ENCODE measurements around the gene STYX. TPM values are rescaled to one million over a fixed set of nuclear protein-coding genes. Genes with fewer than 3 reads are reported as not detected.

Gene STYX
- total and polyA plus RNA-seq, 10 of the 15 experiments (the other 5 are each of a cell fraction or from before 2014, with no cell fraction given), result 5.0 to 15.3 (median 9.5) TPM

GRCh38 chr14:52700701-52701172, 29.2 kb upstream of the STYX start:
- in situ Hi-C loops (cut with MboI), result no loop called here
- Histone ChIP-seq H3K27me3 (replicated peaks in 1 of 2; ENCODE audit: control insufficient read depth in 2 of 2, insufficient read depth in 2 of 2, low read length in 1 of 2) (no peaks in the 10 kb centered on the region), H3K9me3 (replicated peaks; ENCODE audit: control insufficient read depth, insufficient read depth, low read length) (no peaks in the 10 kb centered on the region), H3K27ac (ENCODE audit: control insufficient read depth, insufficient read depth) (peak overlapping the region; percentile 56; the same call in 1 of the 2 replicates), H4K20me1 (ENCODE audit: control insufficient read depth, insufficient read depth) (no peaks in the 10 kb centered on the region), H2AFZ (ENCODE audit: control insufficient read depth, low read depth, low read length) (peak overlapping the region; percentile 86), H3K4me1 (ENCODE audit: control insufficient read depth, insufficient read depth, low read length) (peaks cover 12% of the 10 kb centered on the region; the same call in 1 of the 2 replicates), H3K9ac (ENCODE audit: control insufficient read depth, insufficient read depth, low read length) (no peak overlapping the region; the same call in 1 of the 2 replicates), H3K4me2 (ENCODE audit: control insufficient read depth, insufficient read depth) (peak overlapping the region; percentile 11; the same call in 1 of the 2 replicates), H3K36me3 (ENCODE audit: control insufficient read depth in 2 of 2, insufficient read depth in 2 of 2, low read length in 1 of 2) (no peaks in the 10 kb centered on the region), H3K79me2 (ENCODE audit: control insufficient read depth, insufficient read depth, low read length) (peaks cover 1% of the 10 kb centered on the region), H3K4me3 (no peak overlapping the region)
- ChIA-PET CTCF (interaction anchor here (0.9 to 1.0 kb wide), 2 partner anchors 11 to 151 kb away, joined by 3 to 4 read pairs; no protein-coding TSS in a partner anchor), POLR2A (interaction anchor here (0.7 to 1.0 kb wide), 2 partner anchors 9 to 330 kb away, joined by 3 read pairs; no protein-coding TSS in a partner anchor), RAD21 (ENCODE audit: unreplicated experiment) (interaction anchor here (1.0 to 1.4 kb wide), 2 partner anchors 17 to 42 kb away, joined by 3 to 4 read pairs; no protein-coding TSS in a partner anchor), SMC1A (ENCODE audit: uncharacterized antibody, unreplicated experiment) (interaction anchor here (0.7 to 1.5 kb wide), 2 partner anchors 41 to 377 kb away, joined by 3 to 5 read pairs; no protein-coding TSS in a partner anchor)
- FAIRE-seq (no peak), ATAC-seq (peak; percentile 63), DNase-seq (ENCODE audit: low read depth, low spot score) (no peak)
- no TSS peak for BruUV-seq (replicated peaks)
- 0% methylated on average over 2 of the region's 2 CpGs for WGBS (ENCODE audit: insufficient coverage, insufficient replicate concordance, low lambda C conversion rate, missing lambda C conversion rate)
- intact Hi-C loops (cut with micrococcal nuclease; ENCODE audit: unreplicated experiment), result no loop called here
- no peak for TF ChIP-seq ZBTB40 (IDR thresholded peaks at IDR 0.05; ENCODE audit: borderline replicate concordance)
- no peak for TF ChIP-seq BRCA1 (IDR thresholded peaks at IDR 0.05; ENCODE audit: low read depth, low read length)
- TF ChIP-seq RELB (IDR thresholded peaks at IDR 0.05; ENCODE audit: low read depth), result peak; percentile 47; the same call in 1 of the 2 replicates
- peak; percentile 66; the same call in 1 of the 2 replicates for TF ChIP-seq NFIC (IDR thresholded peaks at IDR 0.05; ENCODE audit: low read depth, low read length)
- no peak for TF ChIP-seq ATF2 (IDR thresholded peaks at IDR 0.05; ENCODE audit: low read length)
- no peak for TF ChIP-seq PBX3 (IDR thresholded peaks at IDR 0.05; ENCODE audit: insufficient replicate concordance, low read depth, low read length)
- no peak for TF ChIP-seq HDAC2 (IDR thresholded peaks at IDR 0.05)
- TF ChIP-seq REST (IDR thresholded peaks at IDR 0.05; ENCODE audit: low read depth, low read length), result no peak
- no peak for TF ChIP-seq POLR2A (IDR thresholded peaks at IDR 0.05; ENCODE audit: low read depth, low read length)
- no peak for TF ChIP-seq ZNF622 (IDR thresholded peaks at IDR 0.05)
- TF ChIP-seq MXI1 (IDR thresholded peaks at IDR 0.05; ENCODE audit: low read depth, low read length), result no peak
- TF ChIP-seq SMARCA5 (IDR thresholded peaks at IDR 0.05), result no peak

All from GM12878 (cell line).